GM18870 (cell line): ENCODE measurements around the gene INAFM1.

Experiments
- ATAC-seq: cut with Tn5 transposase; IDR thresholded peaks from one replicate; pipeline ENCODE4 v1.9.1; 2021; ENCODE audit warnings: moderate library complexity; ENCODE audit not compliant: unreplicated experiment

INAFM1 gene

DNA sequence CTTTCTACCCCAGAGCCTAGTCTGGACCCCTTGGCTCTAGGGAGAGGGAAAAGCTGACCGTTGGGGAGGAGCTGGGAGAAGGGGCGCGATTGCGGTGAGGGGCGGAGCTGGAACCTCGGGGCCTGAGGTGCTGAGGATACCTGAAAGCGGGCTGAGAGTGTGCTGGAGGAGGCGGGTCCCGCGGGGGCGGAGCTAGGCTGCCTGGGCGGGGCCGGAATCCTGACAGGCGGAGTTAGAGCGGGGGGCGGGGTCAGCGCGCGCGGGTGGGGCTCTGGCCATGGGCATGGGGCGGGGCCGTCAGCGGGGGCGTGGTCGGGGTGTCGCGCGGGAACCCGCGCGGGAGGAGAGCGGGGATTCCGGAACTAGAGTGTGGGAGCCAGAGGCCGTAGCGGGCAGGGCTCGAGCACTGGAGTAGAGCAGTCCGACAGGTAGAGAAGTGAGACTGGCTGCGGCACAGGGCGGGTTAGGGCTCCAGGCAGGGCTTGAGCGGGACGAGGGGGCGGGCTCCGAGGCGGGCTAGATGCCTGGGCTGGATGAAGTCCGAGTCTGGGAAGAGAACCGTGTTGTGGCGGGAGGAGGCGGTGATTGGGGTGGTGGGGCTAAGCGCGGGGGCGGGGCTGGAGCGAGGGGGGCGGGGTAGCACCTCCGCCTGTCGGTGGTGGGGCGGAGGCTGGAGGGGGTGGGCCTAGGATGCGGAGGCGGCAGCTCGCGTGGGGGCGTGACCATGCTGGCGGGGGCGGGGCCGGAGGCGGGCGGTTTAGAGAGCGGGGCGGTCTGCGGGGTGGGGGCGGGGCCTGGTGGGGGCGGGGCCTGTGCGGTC lies at the start of gene INAFM1:
TSS of gene INAFM1 (plus strand) at position 815 of the 820 bp plus-strand sequence. CDS start 35 bp downstream, outside the sequence.
- peak; percentile 38 for ATAC-seq

GRCh38 chr19:47225746-47226425 lies 48.8 kb upstream of the INAFM1 start:
- ATAC-seq, result no peak

DNA sequence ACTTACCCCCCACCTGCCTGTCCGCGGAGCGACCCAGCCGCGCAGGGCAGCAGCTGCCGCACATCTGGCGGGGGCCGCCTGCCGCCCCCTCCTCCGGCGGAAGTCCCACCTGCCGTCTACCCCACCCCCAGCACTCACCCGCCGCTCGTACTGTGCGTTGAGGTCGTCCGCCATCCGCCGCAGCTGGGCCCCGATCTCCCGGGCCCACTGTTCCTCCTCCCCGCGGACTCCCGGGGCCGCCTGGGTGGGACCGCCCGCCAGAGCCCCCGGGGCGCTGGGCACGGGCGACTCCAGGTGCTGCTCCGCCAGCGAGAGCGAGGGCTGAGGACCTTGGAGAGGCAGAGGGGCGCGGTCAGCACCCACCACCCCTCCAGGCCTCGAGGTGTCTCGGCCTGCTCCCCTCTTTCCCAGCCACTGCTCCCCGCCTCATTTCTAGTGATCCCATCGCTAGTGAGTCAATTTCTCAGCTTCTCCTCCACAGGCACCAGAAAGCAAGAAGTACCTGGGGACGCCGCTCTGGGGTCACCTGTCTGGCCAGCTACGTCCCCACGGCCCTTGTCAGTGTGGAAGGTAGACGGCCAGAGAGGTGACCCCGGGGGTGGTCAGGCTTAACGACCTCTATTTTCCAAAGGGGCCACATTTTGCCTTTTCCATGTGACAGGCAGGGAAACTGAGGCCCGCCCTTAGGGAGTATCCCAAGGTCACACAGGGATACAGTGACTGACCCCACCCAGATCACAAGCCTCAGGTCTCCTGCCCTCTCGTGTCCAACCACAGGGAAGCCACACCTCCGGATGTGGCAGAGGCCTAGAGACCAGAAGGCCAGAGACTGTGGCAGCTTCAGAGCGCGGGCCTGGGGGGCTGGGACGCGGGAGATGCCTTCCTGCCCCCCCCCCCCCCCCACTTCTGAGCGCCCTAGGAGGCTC lies 48.0 kb upstream of the INAFM1 start:
- no peak for ATAC-seq

DNA sequence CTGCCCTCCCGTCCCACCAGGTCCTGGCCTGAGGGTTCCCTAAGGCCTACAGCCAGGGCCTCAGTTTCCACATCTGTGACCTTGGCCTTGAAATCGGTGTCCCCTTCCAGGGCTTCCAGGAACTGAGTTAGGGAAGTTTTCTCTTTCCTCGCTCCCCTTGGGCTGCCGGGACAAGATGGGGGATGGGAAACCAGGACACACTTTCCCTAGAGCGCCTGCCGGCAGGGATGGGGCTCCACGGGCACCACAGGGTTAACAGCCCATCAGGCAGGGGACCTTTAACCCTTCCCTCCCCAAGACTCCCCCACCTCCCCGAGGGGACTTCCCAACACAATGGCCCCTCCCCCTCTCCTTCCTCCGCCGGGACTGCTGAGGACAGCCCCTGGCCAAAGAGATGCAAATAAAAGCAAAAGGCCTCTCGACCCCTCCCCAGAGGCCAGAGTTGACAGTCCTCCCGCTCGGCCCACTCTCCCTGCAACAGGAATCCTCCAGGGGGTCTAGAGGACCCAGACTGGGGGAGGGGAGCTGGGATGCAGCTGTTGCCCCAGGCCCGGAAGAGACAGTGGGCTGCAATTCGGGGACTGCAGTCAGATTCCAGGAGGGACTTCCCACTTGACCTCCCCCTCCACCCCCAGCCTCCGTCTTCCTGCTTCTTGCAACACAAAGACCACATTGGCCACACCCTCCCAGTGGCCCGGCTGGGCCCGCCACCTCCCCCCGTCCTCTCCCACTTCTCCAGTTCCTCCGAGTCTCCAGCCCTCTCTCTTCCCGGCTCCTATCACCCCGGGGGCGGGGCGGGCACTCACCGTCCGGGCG lies 47.1 kb upstream of the INAFM1 start:
- no peak for ATAC-seq

- no peak for ATAC-seq
Observed at GRCh38 chr19:47228168-47228936, 46.3 kb upstream of the INAFM1 start.

GRCh38 chr19:47228937-47229675 lies 45.6 kb upstream of the INAFM1 start:
- ATAC-seq, result no peak

- ATAC-seq, result no peak
Observed at GRCh38 chr19:47229676-47230053, 45.0 kb upstream of the INAFM1 start.

- no peak for ATAC-seq
Observed at GRCh38 chr19:47230054-47230920, 44.4 kb upstream of the INAFM1 start.

- ATAC-seq, result no peak
Observed at GRCh38 chr19:47230921-47231214, 43.8 kb upstream of the INAFM1 start, which contains the start of gene BBC3. BBC3 (minus strand) TSS chr19:47231199; CDS start chr19:47228431, 2,768 bp downstream.

DNA sequence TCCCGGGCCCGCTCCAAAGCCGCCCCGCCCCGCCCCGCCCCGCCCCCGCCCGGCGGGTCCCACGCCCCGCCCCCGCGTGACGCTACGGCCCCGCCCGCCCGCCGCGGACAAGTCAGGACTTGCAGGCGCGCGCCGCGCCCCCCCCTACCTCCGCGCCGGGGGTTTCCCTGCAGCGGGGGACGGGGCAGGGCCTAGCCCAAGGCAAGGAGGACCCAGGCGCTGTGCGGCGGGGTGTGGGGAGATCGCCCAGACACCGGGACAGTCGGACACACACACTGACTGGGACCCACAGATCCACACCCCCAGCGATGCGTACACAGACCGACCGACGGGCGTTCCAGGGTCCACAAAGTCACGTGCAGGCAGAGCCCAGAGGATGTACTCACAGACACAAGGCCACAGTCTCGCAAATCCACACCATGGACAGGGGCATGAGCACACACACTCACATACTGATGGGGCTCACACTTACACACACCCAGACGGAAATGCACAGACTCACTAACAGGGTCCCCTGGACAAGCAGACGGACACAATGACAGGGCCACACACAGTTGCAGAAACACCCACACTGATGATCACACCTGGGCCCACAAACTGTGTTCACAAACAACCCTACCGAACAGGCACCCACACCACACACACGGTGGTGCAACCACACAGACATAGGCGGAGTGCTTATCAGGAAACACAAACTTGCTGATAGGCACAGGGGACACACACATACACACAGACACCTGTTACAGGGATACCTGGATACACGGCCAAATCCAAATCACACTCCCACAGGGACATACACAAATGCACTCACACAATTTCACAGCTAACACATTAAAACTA lies 43.2 kb upstream of the INAFM1 start:
- no peak for ATAC-seq

- no peak for ATAC-seq
Observed at GRCh38 chr19:47232422-47233211, 42.1 kb upstream of the INAFM1 start.

DNA sequence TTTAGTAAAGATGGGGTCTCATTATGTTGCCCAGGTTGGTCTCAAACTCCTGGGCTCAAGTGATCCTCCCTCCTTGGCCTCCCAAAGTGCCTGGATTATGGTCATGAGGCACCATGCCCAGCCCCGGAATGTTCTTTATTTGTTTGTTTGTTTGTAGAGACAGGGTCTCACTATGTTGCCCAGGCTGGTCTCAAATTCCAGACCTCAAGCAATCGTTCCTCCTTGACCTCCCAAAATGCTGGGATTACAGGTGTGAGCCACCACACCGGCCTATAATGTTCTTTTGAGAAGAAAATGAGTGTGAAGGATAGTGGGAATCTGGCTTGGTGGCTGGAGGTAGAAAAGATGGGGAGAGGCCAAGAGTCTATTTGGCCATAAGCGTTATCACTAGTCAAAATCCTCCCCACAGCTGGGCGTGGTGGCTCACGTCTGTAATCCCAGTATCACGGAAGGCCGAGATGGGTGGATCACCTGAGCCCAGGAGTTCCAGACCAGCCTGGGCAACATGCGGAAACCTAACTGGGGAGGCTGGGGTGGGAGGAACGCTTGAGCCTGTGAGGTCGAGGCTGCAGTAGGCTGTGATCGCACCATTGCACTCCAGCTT lies 38.5 kb upstream of the INAFM1 start:
- ATAC-seq, result no peak

DNA sequence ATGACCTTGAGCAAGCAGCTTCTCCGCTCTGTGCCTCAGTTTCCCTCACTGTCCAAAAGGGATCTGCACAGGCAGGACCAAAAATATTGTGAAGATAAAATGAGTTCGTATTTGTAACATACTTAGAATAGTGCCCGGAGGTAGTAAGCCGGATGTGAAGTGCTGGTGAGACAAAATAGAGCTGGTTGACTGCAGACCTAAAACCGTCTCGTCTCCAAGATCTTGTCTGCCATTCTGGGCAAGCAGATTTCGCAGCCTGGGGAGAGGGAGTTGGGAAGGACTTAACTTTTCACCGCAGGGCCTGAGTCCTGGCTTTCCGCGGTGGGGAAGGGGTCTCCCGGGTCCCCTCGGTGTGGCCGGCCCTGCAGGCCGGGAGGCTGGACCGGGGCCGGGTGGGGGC lies 35.5 kb upstream of the INAFM1 start:
- ATAC-seq, result no peak

DNA sequence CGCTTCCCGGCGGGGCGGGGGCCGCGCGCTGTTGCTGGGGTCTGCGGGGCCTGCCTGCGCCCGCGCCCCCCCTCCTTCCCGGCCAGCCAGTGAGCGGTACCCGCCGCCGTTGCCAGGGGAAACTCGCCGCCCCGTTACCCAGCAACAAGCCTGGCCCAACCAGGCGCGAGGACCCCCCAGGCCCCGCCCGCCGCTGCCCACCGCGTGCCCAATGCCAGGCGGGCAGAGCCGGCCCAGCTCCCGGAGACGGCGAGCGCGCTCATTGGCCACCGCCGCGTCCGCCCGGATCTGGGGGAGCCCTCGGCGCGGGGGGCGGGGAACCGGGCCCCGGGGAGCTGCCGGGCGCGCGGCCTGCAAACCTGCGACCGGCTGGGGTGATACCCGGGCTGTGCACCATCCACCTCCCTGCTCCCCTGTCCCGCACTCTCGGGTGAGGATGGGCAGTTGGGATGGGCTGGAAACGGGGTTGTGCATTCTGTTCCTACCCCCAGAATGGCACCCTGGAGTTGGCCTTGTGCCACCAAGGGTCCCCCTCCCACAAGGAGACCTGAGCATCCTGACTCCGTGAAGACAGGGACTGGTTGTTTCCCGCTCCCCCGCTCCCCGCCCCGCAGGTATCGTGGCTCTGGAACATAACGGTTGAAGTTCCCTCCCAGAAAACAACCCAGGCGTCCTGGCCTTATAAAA lies 34.9 kb upstream of the INAFM1 start:
- no peak for ATAC-seq

DNA sequence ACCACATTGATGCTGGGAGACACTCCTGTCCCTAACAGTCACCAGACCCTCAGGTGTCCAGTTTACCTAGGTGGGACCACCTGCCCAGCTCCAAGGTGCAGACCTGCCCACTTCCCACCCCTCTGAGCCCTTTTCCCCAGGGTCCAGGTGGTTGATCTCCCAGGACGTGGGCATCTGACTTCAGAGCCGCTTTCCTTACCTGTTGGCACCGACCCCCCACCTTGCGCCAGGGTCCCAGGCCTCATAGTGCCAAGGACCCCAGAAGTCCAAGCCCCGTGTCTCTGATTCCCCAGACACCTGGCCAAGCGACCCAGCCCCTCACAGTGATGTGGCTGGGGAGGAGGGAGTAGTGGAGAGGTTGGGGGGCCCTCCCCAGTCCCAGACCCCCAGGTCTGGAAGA lies 34.1 kb upstream of the INAFM1 start:
- ATAC-seq, result no peak
